ENCODE data around the gene KRT4.

Gene KRT4

GRCh38 chr12:52836491-52837412 is 22.8 kb upstream of the KRT4 start:
- DNase-seq (ENCODE audit: low read depth) = no peak
- TF ChIP-seq, protein P1, sequence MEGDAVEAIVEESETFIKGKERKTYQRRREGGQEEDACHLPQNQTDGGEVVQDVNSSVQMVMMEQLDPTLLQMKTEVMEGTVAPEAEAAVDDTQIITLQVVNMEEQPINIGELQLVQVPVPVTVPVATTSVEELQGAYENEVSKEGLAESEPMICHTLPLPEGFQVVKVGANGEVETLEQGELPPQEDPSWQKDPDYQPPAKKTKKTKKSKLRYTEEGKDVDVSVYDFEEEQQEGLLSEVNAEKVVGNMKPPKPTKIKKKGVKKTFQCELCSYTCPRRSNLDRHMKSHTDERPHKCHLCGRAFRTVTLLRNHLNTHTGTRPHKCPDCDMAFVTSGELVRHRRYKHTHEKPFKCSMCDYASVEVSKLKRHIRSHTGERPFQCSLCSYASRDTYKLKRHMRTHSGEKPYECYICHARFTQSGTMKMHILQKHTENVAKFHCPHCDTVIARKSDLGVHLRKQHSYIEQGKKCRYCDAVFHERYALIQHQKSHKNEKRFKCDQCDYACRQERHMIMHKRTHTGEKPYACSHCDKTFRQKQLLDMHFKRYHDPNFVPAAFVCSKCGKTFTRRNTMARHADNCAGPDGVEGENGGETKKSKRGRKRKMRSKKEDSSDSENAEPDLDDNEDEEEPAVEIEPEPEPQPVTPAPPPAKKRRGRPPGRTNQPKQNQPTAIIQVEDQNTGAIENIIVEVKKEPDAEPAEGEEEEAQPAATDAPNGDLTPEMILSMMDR (IDR thresholded peaks at IDR 0.05; ENCODE audit: low read length, missing control alignments) = no peak
- H3K4me3 ChIP-seq (replicated peaks; ENCODE audit: low read depth, low read length) = no peak overlapping the region

DNA sequence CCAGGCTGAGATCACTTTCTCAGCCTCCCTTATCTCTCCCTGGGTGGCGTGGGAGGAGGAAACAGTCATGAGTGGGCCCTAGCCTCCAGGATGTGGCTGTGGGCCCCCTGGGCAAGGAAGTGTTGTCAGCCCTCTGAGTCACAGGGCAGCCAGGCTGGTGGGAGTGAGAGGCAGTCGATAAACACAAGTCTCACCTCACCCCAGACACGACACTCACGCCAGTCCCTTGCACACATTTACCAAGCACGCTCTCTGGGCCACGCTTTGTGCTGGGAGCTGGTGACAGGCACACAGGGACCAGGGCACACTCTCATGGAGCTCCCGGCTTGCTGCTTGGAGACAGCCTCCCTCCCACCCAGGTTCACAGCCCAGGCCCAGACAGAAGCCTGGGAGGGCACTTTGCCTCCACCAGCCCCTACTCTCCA is 22.1 kb upstream of the KRT4 start:
- TF ChIP-seq, protein P1 (IDR thresholded peaks at IDR 0.05; ENCODE audit: low read length, missing control alignments) = no peak
- no peak overlapping the region for H3K4me3 ChIP-seq (replicated peaks; ENCODE audit: low read depth, low read length)
- DNase-seq (ENCODE audit: low read depth) = peak; percentile 81

- DNase-seq (ENCODE audit: low read depth) = no peak
- H3K4me3 ChIP-seq (replicated peaks; ENCODE audit: low read depth, low read length) = no peak overlapping the region
- TF ChIP-seq, protein P1 (IDR thresholded peaks at IDR 0.05; ENCODE audit: low read length, missing control alignments) = no peak
These were observed 21.5 kb upstream of the KRT4 start for GRCh38 chr12:52835271-52836041.

DNA sequence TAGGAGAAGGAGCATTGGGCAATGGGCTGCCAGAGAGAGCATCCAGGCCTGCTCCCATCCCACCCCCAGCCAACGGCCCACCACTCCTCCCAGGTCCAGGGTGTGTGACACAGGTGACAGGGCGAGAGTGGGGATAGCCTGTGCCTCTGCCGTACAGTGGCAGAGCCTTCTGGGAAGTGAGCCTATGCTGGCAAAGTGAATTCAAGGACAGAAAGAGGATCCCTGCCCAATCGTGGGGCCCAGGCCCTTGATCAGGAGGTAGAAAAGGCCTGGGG is 20.7 kb upstream of the KRT4 start:
- DNase-seq (ENCODE audit: low read depth) = no peak
- H3K4me3 ChIP-seq (replicated peaks; ENCODE audit: low read depth, low read length) = no peak overlapping the region
- TF ChIP-seq, protein P1 (IDR thresholded peaks at IDR 0.05; ENCODE audit: low read length, missing control alignments) = no peak

GRCh38 chr12:52833922-52834726 is 20.2 kb upstream of the KRT4 start, which contains the start of gene KRT79:
Gene KRT79 (minus strand): TSS chr12:52834311. CDS start chr12:52834260, 51 bp downstream.
- DNase-seq (ENCODE audit: low read depth) = no peak
- H3K4me3 ChIP-seq (replicated peaks; ENCODE audit: low read depth, low read length) = no peak within 1 kb of the TSS
- TF ChIP-seq, protein P1 (IDR thresholded peaks at IDR 0.05; ENCODE audit: low read length, missing control alignments) = no peak

- TF ChIP-seq, protein P1 (IDR thresholded peaks at IDR 0.05; ENCODE audit: low read length, missing control alignments) = no peak
- no peak for DNase-seq (ENCODE audit: low read depth)
- no peak overlapping the region for H3K4me3 ChIP-seq (replicated peaks; ENCODE audit: low read depth, low read length)
These were observed 19.3 kb upstream of the KRT4 start for GRCh38 chr12:52832985-52833905.
